ENCODE data around the gene CYP4Z1. TPM values are rescaled to one million over a fixed set of nuclear protein-coding genes. Genes with fewer than 3 reads are reported as not detected.
"Not testable (repeated sequence)": the region's sequence is repeated elsewhere in the genome, so short reads cannot be mapped to it uniquely, and the experiment has no call there.

The CYP4Z1 gene
- total and polyA plus RNA-seq, 2 donors (not counting 3 experiments of a cell fraction or from before 2014, with no cell fraction given): not detected

DNA sequence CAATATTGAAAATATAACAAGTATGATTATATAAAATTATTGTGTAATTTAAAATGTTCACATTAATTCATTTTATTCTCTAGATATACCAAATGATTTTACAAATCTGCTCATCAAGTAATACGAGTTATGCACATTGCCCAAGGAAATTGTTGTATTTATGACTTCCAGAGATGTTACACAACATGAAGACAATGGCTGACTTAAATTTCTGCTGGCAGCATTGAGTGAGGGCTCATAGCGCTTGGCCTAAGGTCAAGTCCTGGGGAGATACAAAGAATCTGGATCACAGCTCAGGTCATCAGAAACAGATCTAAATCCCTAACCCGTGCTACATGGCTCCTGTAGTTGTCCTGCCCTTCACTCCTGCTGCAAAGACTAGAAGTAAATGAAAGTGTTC lies 73.3 kb downstream of the CYP4Z1 start:
- H2AFZ ChIP-seq (ENCODE audit: low read depth, low read length); H3K9me1 ChIP-seq (replicated peaks; ENCODE audit: control insufficient read depth, extremely low read depth, insufficient read depth, low read length); CTCF ChIA-PET; intact Hi-C loops (cut with micrococcal nuclease); DNase-seq (ENCODE audit: low read depth, low spot score); H3K36me3 ChIP-seq (ENCODE audit: control insufficient read depth in 2 of 2, extremely low read depth in 1 of 2, insufficient read depth in 2 of 2, low read length in 2 of 2); H3K4me2 ChIP-seq (ENCODE audit: insufficient read depth, low read length); H3K79me2 ChIP-seq (ENCODE audit: control insufficient read depth, insufficient read depth, low read length); POLR2A ChIA-PET; H3K4me3 ChIP-seq (replicated peaks in 1 of 3; ENCODE audit: insufficient read depth in 1 of 3, low read depth in 1 of 3, low read length in 3 of 3); H3K9ac ChIP-seq (replicated peaks; ENCODE audit: extremely low read depth, insufficient read depth, low read length); H3K9me3 ChIP-seq (replicated peaks; ENCODE audit: control insufficient read depth, insufficient read depth, low read length); H3K27me3 ChIP-seq (ENCODE audit: control insufficient read depth in 2 of 2, insufficient read depth in 2 of 2, low read length in 2 of 2); dilution Hi-C loops (cut with MboI; ENCODE audit: extremely low pct_ligation_motif_present, low sequenced_read_pairs); H3K4me1 ChIP-seq (ENCODE audit: control insufficient read depth, extremely low read depth, insufficient read depth, low read length); H3K27ac ChIP-seq (ENCODE audit: insufficient read depth, low read depth, low read length); BruUV-seq (replicated peaks); H4K20me1 ChIP-seq (replicated peaks; ENCODE audit: control insufficient read depth, extremely low read depth, insufficient read depth, low read length); FAIRE-seq: not testable (repeated sequence)

DNA sequence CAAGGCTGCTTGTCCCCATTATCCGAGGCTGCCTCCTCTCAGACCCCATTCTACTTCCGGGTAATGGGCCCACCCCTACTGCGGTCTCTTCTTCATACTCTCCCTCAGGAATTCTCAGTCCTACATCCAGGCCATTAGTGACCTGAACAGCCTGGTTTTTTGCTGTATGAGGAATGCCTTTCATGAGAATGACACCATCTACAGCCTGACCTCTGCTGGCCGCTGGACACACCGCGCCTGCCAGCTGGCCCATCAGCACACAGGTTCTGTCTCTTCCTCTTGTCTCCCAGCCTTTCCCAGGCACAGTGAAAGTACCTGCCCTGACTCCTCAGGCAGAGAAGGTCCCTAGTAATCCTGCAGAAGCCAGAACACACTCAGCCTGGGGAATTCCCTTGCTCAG lies 76.6 kb downstream of the CYP4Z1 start:
- BruUV-seq (replicated peaks); H3K4me1 ChIP-seq (ENCODE audit: control insufficient read depth, extremely low read depth, insufficient read depth, low read length); H2AFZ ChIP-seq (ENCODE audit: low read depth, low read length); intact Hi-C loops (cut with micrococcal nuclease); H3K79me2 ChIP-seq (ENCODE audit: control insufficient read depth, insufficient read depth, low read length); CTCF ChIA-PET; H3K4me3 ChIP-seq (replicated peaks in 1 of 3; ENCODE audit: insufficient read depth in 1 of 3, low read depth in 1 of 3, low read length in 3 of 3); H3K27me3 ChIP-seq (ENCODE audit: control insufficient read depth in 2 of 2, insufficient read depth in 2 of 2, low read length in 2 of 2); H3K9ac ChIP-seq (replicated peaks; ENCODE audit: extremely low read depth, insufficient read depth, low read length); POLR2A ChIA-PET; H3K9me3 ChIP-seq (replicated peaks; ENCODE audit: control insufficient read depth, insufficient read depth, low read length); H4K20me1 ChIP-seq (replicated peaks; ENCODE audit: control insufficient read depth, extremely low read depth, insufficient read depth, low read length); H3K9me1 ChIP-seq (replicated peaks; ENCODE audit: control insufficient read depth, extremely low read depth, insufficient read depth, low read length); H3K27ac ChIP-seq (ENCODE audit: insufficient read depth, low read depth, low read length); H3K36me3 ChIP-seq (ENCODE audit: control insufficient read depth in 2 of 2, extremely low read depth in 1 of 2, insufficient read depth in 2 of 2, low read length in 2 of 2); H3K4me2 ChIP-seq (ENCODE audit: insufficient read depth, low read length); dilution Hi-C loops (cut with MboI; ENCODE audit: extremely low pct_ligation_motif_present, low sequenced_read_pairs): not testable (repeated sequence)
- DNase-seq (ENCODE audit: low read depth, low spot score): peak; percentile 7
- TF ChIP-seq, protein P1, sequence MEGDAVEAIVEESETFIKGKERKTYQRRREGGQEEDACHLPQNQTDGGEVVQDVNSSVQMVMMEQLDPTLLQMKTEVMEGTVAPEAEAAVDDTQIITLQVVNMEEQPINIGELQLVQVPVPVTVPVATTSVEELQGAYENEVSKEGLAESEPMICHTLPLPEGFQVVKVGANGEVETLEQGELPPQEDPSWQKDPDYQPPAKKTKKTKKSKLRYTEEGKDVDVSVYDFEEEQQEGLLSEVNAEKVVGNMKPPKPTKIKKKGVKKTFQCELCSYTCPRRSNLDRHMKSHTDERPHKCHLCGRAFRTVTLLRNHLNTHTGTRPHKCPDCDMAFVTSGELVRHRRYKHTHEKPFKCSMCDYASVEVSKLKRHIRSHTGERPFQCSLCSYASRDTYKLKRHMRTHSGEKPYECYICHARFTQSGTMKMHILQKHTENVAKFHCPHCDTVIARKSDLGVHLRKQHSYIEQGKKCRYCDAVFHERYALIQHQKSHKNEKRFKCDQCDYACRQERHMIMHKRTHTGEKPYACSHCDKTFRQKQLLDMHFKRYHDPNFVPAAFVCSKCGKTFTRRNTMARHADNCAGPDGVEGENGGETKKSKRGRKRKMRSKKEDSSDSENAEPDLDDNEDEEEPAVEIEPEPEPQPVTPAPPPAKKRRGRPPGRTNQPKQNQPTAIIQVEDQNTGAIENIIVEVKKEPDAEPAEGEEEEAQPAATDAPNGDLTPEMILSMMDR (IDR thresholded peaks at IDR 0.05; ENCODE audit: extremely low read depth in 1 of 2, insufficient read depth in 1 of 2, low read depth in 1 of 2, low read length in 2 of 2): peak in 1 of 2 donors; percentile 52
- peak; percentile 15 for FAIRE-seq

DNA sequence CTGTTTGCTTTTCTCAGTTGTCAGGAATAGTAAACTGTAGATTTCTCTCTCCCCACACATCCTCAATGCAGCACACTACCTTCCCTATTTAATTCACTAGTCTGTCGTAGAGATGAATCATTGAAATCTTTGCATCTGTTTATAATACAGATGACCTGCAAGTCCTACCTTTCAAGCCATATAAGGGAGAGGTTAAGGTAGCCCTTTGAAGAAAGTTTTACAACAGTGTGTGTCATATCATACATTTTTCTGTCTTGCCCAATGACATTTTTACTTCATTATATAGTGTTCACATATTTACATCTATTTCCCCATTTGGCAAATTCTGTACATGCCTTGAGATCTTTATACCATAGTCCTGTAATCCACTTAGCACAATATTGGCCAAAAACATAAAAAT lies 79.5 kb downstream of the CYP4Z1 start:
- H3K36me3 ChIP-seq (ENCODE audit: control insufficient read depth in 2 of 2, extremely low read depth in 1 of 2, insufficient read depth in 2 of 2, low read length in 2 of 2); H3K27ac ChIP-seq (ENCODE audit: insufficient read depth, low read depth, low read length); H3K9me1 ChIP-seq (replicated peaks; ENCODE audit: control insufficient read depth, extremely low read depth, insufficient read depth, low read length); intact Hi-C loops (cut with micrococcal nuclease); CTCF ChIA-PET; H3K27me3 ChIP-seq (ENCODE audit: control insufficient read depth in 2 of 2, insufficient read depth in 2 of 2, low read length in 2 of 2); H3K4me2 ChIP-seq (ENCODE audit: insufficient read depth, low read length); H3K79me2 ChIP-seq (ENCODE audit: control insufficient read depth, insufficient read depth, low read length); H2AFZ ChIP-seq (ENCODE audit: low read depth, low read length); H4K20me1 ChIP-seq (replicated peaks; ENCODE audit: control insufficient read depth, extremely low read depth, insufficient read depth, low read length); H3K9me3 ChIP-seq (replicated peaks; ENCODE audit: control insufficient read depth, insufficient read depth, low read length); H3K9ac ChIP-seq (replicated peaks; ENCODE audit: extremely low read depth, insufficient read depth, low read length); FAIRE-seq; BruUV-seq (replicated peaks); dilution Hi-C loops (cut with MboI; ENCODE audit: extremely low pct_ligation_motif_present, low sequenced_read_pairs); H3K4me3 ChIP-seq (replicated peaks in 1 of 3; ENCODE audit: insufficient read depth in 1 of 3, low read depth in 1 of 3, low read length in 3 of 3); POLR2A ChIA-PET; DNase-seq (ENCODE audit: low read depth, low spot score); H3K4me1 ChIP-seq (ENCODE audit: control insufficient read depth, extremely low read depth, insufficient read depth, low read length): not testable (repeated sequence)
